HG02870 (cell line): ENCODE results near the gene ERV3-1.
"Not testable (repeated sequence)": the region's sequence is repeated elsewhere in the genome, so short reads cannot be mapped to it uniquely, and the experiment has no call there.

Experiments used
- ATAC-seq: cut with Tn5 transposase; IDR thresholded peaks from one replicate; pipeline ENCODE4 v1.9.1; 2021; ENCODE audit warnings: mild to moderate bottlenecking, moderate library complexity; ENCODE audit not compliant: unreplicated experiment

The ERV3-1 gene

GRCh38 chr7:64944667-64945502 lies 61.6 kb downstream of the ERV3-1 start:
- not testable (repeated sequence) for ATAC-seq
